ENCODE results near the gene IL25. TPM values are rescaled to one million over a fixed set of nuclear protein-coding genes. Genes with fewer than 3 reads are reported as not detected.
"Not testable (repeated sequence)": the region's sequence is repeated elsewhere in the genome, so short reads cannot be mapped to it uniquely, and the experiment has no call there.

The IL25 gene
- total and polyA plus RNA-seq, 4 experiments from 2014 or later, result not detected

DNA sequence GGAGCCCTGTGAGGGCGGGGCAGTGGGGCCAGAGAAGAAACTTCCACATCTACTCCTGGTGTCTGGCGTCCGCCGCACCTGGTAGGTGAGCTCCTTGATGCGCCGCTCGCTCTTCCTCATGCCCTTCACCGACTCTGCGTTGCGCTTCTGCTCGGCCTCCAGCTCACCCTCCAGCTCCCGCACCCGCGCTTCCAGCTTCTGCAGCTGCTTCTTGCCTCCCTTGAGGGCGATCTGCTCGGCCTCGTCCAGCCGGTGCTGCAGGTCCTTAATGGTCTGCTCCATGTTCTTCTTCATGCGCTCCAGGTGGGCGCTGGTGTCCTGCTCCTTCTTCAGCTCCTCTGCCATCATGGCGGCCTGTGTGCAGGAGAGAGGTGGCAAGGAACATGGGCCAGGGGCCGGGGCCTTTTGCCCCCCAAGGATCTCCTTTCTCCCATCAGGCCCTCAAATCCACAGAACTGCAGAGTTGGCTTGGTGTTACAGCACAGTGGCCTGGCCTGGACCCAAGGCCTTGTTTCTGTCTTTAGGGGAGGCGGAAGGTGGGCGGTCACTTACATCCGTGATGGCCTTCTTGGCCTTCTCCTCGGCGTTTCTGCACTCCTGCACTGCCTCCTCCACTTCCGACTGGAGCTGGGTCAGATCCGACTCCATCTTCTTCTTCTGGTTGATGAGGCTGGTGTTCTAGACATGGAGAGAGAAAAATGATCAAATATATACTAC, 11.9 kb downstream of the IL25 start:
- H3K9me3 ChIP-seq (ENCODE audit: control insufficient read depth in 1 of 2, low read length in 2 of 2), result no peaks in the 10 kb centered on the region
- DNase-seq, result no peak
- intact Hi-C loops (cut with micrococcal nuclease), result no loop called here
- H3K27ac ChIP-seq (ENCODE audit: low read depth, low read length), result no peak overlapping the region
- no peaks in the 10 kb centered on the region for H3K4me1 Mint-ChIP-seq
- H3K36me3 Mint-ChIP-seq, result no peaks in the 10 kb centered on the region
- no peaks in the 10 kb centered on the region for H3K9me3 Mint-ChIP-seq
- no peak overlapping the region for H3K4me3 Mint-ChIP-seq
- peak overlapping the region in 1 of 7 donors; percentile 66 for H3K27ac Mint-ChIP-seq
- POLR2A ChIA-PET (ENCODE audit: partially characterized antibody), result no interaction called here
- CTCF ChIA-PET (ENCODE audit: partially characterized antibody), result interaction anchor here (1.3 to 4.2 kb wide), 2 partner anchors 58 to 121 kb away, joined by 3 to 20 read pairs; no protein-coding TSS in a partner anchor
- no peaks in the 10 kb centered on the region for H3K4me1 ChIP-seq (ENCODE audit: insufficient read depth, low read length)
- H3K27me3 Mint-ChIP-seq, result peaks cover 7 to 20% of the 10 kb centered on the region in 2 donors
- no peak overlapping the region for H3K4me3 ChIP-seq (ENCODE audit: low read length in 2 of 2)
- H3K36me3 ChIP-seq (ENCODE audit: insufficient read depth, low read length), result no peaks in the 10 kb centered on the region
- H3K27me3 ChIP-seq (ENCODE audit: insufficient read depth, low read length), result no peaks in the 10 kb centered on the region

- Mint-ChIP-seq H3K4me3 (no peak overlapping the region), H3K4me1 (no peaks in the 10 kb centered on the region), H3K36me3 (no peaks in the 10 kb centered on the region), H3K9me3 (no peaks in the 10 kb centered on the region), H3K27me3 (peaks cover 5 to 21% of the 10 kb centered on the region in 2 donors), H3K27ac (no peak overlapping the region)
- Histone ChIP-seq H3K27me3 (ENCODE audit: insufficient read depth, low read length) (no peaks in the 10 kb centered on the region), H3K4me1 (ENCODE audit: insufficient read depth, low read length) (no peaks in the 10 kb centered on the region), H3K36me3 (ENCODE audit: insufficient read depth, low read length) (no peaks in the 10 kb centered on the region), H3K27ac (ENCODE audit: low read depth, low read length) (no peak overlapping the region), H3K4me3 (ENCODE audit: low read length in 2 of 2) (no peak overlapping the region), H3K9me3 (ENCODE audit: control insufficient read depth in 1 of 2, low read length in 2 of 2) (no peaks in the 10 kb centered on the region)
- ChIA-PET CTCF (ENCODE audit: partially characterized antibody) (interaction anchor here (1.3 to 4.2 kb wide), 2 partner anchors 59 to 122 kb away, joined by 3 to 20 read pairs; no protein-coding TSS in a partner anchor), POLR2A (ENCODE audit: partially characterized antibody) (no interaction called here)
- intact Hi-C loops (cut with micrococcal nuclease), result no loop called here
- DNase-seq, result no peak
These were observed 12.6 kb downstream of the IL25 start for GRCh38 chr14:23385244-23385641.

GRCh38 chr14:23385642-23386265, 13.1 kb downstream of the IL25 start:
- intact Hi-C loops (cut with micrococcal nuclease), result no loop called here
- H3K4me3 ChIP-seq (ENCODE audit: low read length in 2 of 2), result no peak overlapping the region
- Mint-ChIP-seq H3K4me3 (no peak overlapping the region), H3K27me3 (peaks cover 4 to 21% of the 10 kb centered on the region in 2 donors), H3K9me3 (no peaks in the 10 kb centered on the region), H3K4me1 (no peaks in the 10 kb centered on the region), H3K36me3 (no peaks in the 10 kb centered on the region), H3K27ac (no peak overlapping the region)
- no peak for DNase-seq
- H3K27ac ChIP-seq (ENCODE audit: low read depth, low read length), result no peak overlapping the region
- H3K4me1 ChIP-seq (ENCODE audit: insufficient read depth, low read length), result no peaks in the 10 kb centered on the region
- ChIA-PET CTCF (ENCODE audit: partially characterized antibody) (interaction anchor here (1.3 kb wide), 1 partner anchor 59 kb away, joined by 3 read pairs; no protein-coding TSS in a partner anchor), POLR2A (ENCODE audit: partially characterized antibody) (no interaction called here)
- no peaks in the 10 kb centered on the region for H3K9me3 ChIP-seq (ENCODE audit: control insufficient read depth in 1 of 2, low read length in 2 of 2)
- H3K27me3 ChIP-seq (ENCODE audit: insufficient read depth, low read length), result no peaks in the 10 kb centered on the region
- no peaks in the 10 kb centered on the region for H3K36me3 ChIP-seq (ENCODE audit: insufficient read depth, low read length)

DNA sequence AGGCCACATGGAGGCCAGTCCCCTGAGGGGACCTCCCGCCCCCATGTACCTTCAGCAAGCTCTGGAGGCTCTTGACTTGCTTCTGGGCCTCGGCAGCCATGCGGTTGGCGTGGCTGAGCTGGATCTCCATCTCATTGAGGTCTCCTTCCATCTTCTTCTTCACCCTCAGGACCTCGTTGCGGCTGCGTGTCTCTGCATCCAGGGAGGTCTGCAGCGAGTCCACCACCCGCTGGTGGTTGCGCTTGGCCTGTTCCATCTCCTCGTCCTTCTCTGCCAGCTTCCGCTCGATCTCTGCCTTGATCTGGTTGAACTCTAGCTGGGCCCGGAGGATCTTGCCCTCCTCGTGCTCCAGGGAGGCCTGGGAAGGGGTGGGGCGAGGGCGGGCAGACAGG, 13.7 kb downstream of the IL25 start:
- peaks cover 3 to 21% of the 10 kb centered on the region in 2 donors for H3K27me3 Mint-ChIP-seq
- H3K27ac Mint-ChIP-seq; CTCF ChIA-PET (ENCODE audit: partially characterized antibody); H3K4me3 ChIP-seq (ENCODE audit: low read length in 2 of 2); DNase-seq; H3K4me1 ChIP-seq (ENCODE audit: insufficient read depth, low read length); H3K9me3 ChIP-seq (ENCODE audit: control insufficient read depth in 1 of 2, low read length in 2 of 2); H3K36me3 Mint-ChIP-seq; H3K36me3 ChIP-seq (ENCODE audit: insufficient read depth, low read length); H3K4me1 Mint-ChIP-seq; H3K9me3 Mint-ChIP-seq; POLR2A ChIA-PET (ENCODE audit: partially characterized antibody); H3K27ac ChIP-seq (ENCODE audit: low read depth, low read length); intact Hi-C loops (cut with micrococcal nuclease); H3K4me3 Mint-ChIP-seq; H3K27me3 ChIP-seq (ENCODE audit: insufficient read depth, low read length): not testable (repeated sequence)

- H3K27ac Mint-ChIP-seq, result no peak overlapping the region
- Histone ChIP-seq H3K27ac (ENCODE audit: low read depth, low read length) (no peak overlapping the region), H3K4me3 (ENCODE audit: low read length in 2 of 2) (no peak overlapping the region), H3K36me3 (ENCODE audit: insufficient read depth, low read length) (no peaks in the 10 kb centered on the region), H3K4me1 (ENCODE audit: insufficient read depth, low read length) (no peaks in the 10 kb centered on the region), H3K27me3 (ENCODE audit: insufficient read depth, low read length) (no peaks in the 10 kb centered on the region), H3K9me3 (ENCODE audit: control insufficient read depth in 1 of 2, low read length in 2 of 2) (no peaks in the 10 kb centered on the region)
- no peaks in the 10 kb centered on the region for H3K36me3 Mint-ChIP-seq
- ChIA-PET POLR2A (ENCODE audit: partially characterized antibody) (no interaction called here), CTCF (ENCODE audit: partially characterized antibody) (interaction anchor here (0.9 kb wide), 1 partner anchor 122 kb away, joined by 3 read pairs; no protein-coding TSS in a partner anchor)
- H3K9me3 Mint-ChIP-seq, result no peaks in the 10 kb centered on the region
- intact Hi-C loops (cut with micrococcal nuclease), result no loop called here
- no peak for DNase-seq
- H3K4me1 Mint-ChIP-seq, result no peaks in the 10 kb centered on the region
- no peak overlapping the region for H3K4me3 Mint-ChIP-seq
- H3K27me3 Mint-ChIP-seq, result peaks cover 3 to 21% of the 10 kb centered on the region in 2 donors
These were observed 14.4 kb downstream of the IL25 start for GRCh38 chr14:23386999-23387398.

- no peak overlapping the region for H3K27ac Mint-ChIP-seq
- H3K36me3 ChIP-seq (ENCODE audit: insufficient read depth, low read length), result no peaks in the 10 kb centered on the region
- H3K27me3 ChIP-seq (ENCODE audit: insufficient read depth, low read length), result no peaks in the 10 kb centered on the region
- H3K27ac ChIP-seq (ENCODE audit: low read depth, low read length), result no peak overlapping the region
- POLR2A ChIA-PET (ENCODE audit: partially characterized antibody), result no interaction called here
- DNase-seq, result no peak
- H3K36me3 Mint-ChIP-seq, result no peaks in the 10 kb centered on the region
- intact Hi-C loops (cut with micrococcal nuclease), result no loop called here
- H3K9me3 ChIP-seq (ENCODE audit: control insufficient read depth in 1 of 2, low read length in 2 of 2), result no peaks in the 10 kb centered on the region
- H3K9me3 Mint-ChIP-seq, result no peaks in the 10 kb centered on the region
- CTCF ChIA-PET (ENCODE audit: partially characterized antibody), result interaction anchor here (0.6 to 1.3 kb wide), 3 partner anchors 9 to 294 kb away, joined by 3 to 8 read pairs (median 3); no protein-coding TSS in a partner anchor
- H3K4me1 ChIP-seq (ENCODE audit: insufficient read depth, low read length), result no peaks in the 10 kb centered on the region
- H3K4me3 ChIP-seq (ENCODE audit: low read length in 2 of 2), result no peak overlapping the region
- peaks cover 2 to 19% of the 10 kb centered on the region in 2 donors for H3K27me3 Mint-ChIP-seq
- no peak overlapping the region for H3K4me3 Mint-ChIP-seq
- no peaks in the 10 kb centered on the region for H3K4me1 Mint-ChIP-seq
These were observed 15.6 kb downstream of the IL25 start for GRCh38 chr14:23387916-23388882.

- H3K36me3 ChIP-seq (ENCODE audit: insufficient read depth, low read length), result no peaks in the 10 kb centered on the region
- H3K9me3 Mint-ChIP-seq, result no peaks in the 10 kb centered on the region
- POLR2A ChIA-PET (ENCODE audit: partially characterized antibody), result no interaction called here
These were observed 16.4 kb downstream of the IL25 start for GRCh38 chr14:23388996-23389395.

More at GRCh38 chr14:23388996-23389395, 16.4 kb downstream of the IL25 start:
- H3K9me3 ChIP-seq (ENCODE audit: control insufficient read depth in 1 of 2, low read length in 2 of 2), result no peaks in the 10 kb centered on the region
- no peak overlapping the region for H3K27ac ChIP-seq (ENCODE audit: low read depth, low read length)
- H3K4me3 ChIP-seq (ENCODE audit: low read length in 2 of 2), result no peak overlapping the region
- CTCF ChIA-PET (ENCODE audit: partially characterized antibody), result interaction anchor here (0.6 to 1.3 kb wide), 2 partner anchors 9 to 295 kb away, joined by 3 to 8 read pairs; no protein-coding TSS in a partner anchor
- intact Hi-C loops (cut with micrococcal nuclease), result no loop called here
- H3K4me1 ChIP-seq (ENCODE audit: insufficient read depth, low read length), result no peaks in the 10 kb centered on the region
- DNase-seq, result no peak
- Mint-ChIP-seq H3K27ac (peak overlapping the region in 1 of 7 donors; percentile 25), H3K36me3 (no peaks in the 10 kb centered on the region), H3K4me3 (no peak overlapping the region), H3K4me1 (no peaks in the 10 kb centered on the region), H3K27me3 (peaks cover 2 to 19% of the 10 kb centered on the region in 2 donors)
- H3K27me3 ChIP-seq (ENCODE audit: insufficient read depth, low read length), result no peaks in the 10 kb centered on the region
